Measurements from ENCODE around the gene SMTNL2.
A peak's percentile ranks its signal among the peaks of the same experiment; 100 is the strongest.

SMTNL2 gene

GRCh38 chr17:4537451-4538235, 46.7 kb upstream of the SMTNL2 start:
- Histone ChIP-seq H3K36me3 (replicated peaks) (peaks cover 31% of the 10 kb centered on the region), H3K27ac (no peak overlapping the region), H3K27me3 (replicated peaks) (no peaks in the 10 kb centered on the region), H3K4me3 (ENCODE audit: low read depth, low read length) (no peak overlapping the region)
- DNase-seq = no peak
- in situ Hi-C loops (cut with HindIII; ENCODE audit: low pct_ligation_motif_present, low sequenced_read_pairs) = no loop called here
- TF ChIP-seq CTCF (IDR thresholded peaks at IDR 0.05; ENCODE audit: low read depth, low read length, missing control alignments) = no peak

- no peak overlapping the region for H3K4me3 ChIP-seq (ENCODE audit: low read depth, low read length)
- peaks cover 35% of the 10 kb centered on the region for H3K36me3 ChIP-seq (replicated peaks)
- TF ChIP-seq CTCF (IDR thresholded peaks at IDR 0.05; ENCODE audit: low read depth, low read length, missing control alignments) = no peak
- H3K27me3 ChIP-seq (replicated peaks) = no peaks in the 10 kb centered on the region
- in situ Hi-C loops (cut with HindIII; ENCODE audit: low pct_ligation_motif_present, low sequenced_read_pairs) = no loop called here
- no peak for DNase-seq
- H3K27ac ChIP-seq = no peak overlapping the region
Measured at GRCh38 chr17:4538236-4539002, 45.9 kb upstream of the SMTNL2 start.

GRCh38 chr17:4539025-4539424, 45.3 kb upstream of the SMTNL2 start:
- Histone ChIP-seq H3K27me3 (replicated peaks) (no peaks in the 10 kb centered on the region), H3K27ac (no peak overlapping the region), H3K4me3 (ENCODE audit: low read depth, low read length) (no peak overlapping the region), H3K36me3 (replicated peaks) (peaks cover 40% of the 10 kb centered on the region)
- in situ Hi-C loops (cut with HindIII; ENCODE audit: low pct_ligation_motif_present, low sequenced_read_pairs) = no loop called here
- DNase-seq = no peak
- TF ChIP-seq CTCF (IDR thresholded peaks at IDR 0.05; ENCODE audit: low read depth, low read length, missing control alignments) = no peak

GRCh38 chr17:4539576-4540223, 44.6 kb upstream of the SMTNL2 start:
- Histone ChIP-seq H3K4me3 (ENCODE audit: low read depth, low read length) (no peak overlapping the region), H3K27ac (no peak overlapping the region), H3K27me3 (replicated peaks) (no peaks in the 10 kb centered on the region), H3K36me3 (replicated peaks) (peaks cover 43% of the 10 kb centered on the region)
- in situ Hi-C loops (cut with HindIII; ENCODE audit: low pct_ligation_motif_present, low sequenced_read_pairs) = no loop called here
- DNase-seq = no peak
- TF ChIP-seq CTCF (IDR thresholded peaks at IDR 0.05; ENCODE audit: low read depth, low read length, missing control alignments) = no peak

GRCh38 chr17:4540224-4540651, 44.1 kb upstream of the SMTNL2 start:
- in situ Hi-C loops (cut with HindIII; ENCODE audit: low pct_ligation_motif_present, low sequenced_read_pairs) = no loop called here
- DNase-seq = no peak
- peaks cover 43% of the 10 kb centered on the region for H3K36me3 ChIP-seq (replicated peaks)

More at GRCh38 chr17:4540224-4540651, 44.1 kb upstream of the SMTNL2 start:
- Histone ChIP-seq H3K27ac (no peak overlapping the region), H3K27me3 (replicated peaks) (no peaks in the 10 kb centered on the region), H3K4me3 (ENCODE audit: low read depth, low read length) (no peak overlapping the region)
- TF ChIP-seq CTCF (IDR thresholded peaks at IDR 0.05; ENCODE audit: low read depth, low read length, missing control alignments) = peak; percentile 36
